Medulla oblongata (tissue), 1 donor: ENCODE measurements around the gene TRIM31.
A peak's percentile ranks its signal among the peaks of the same experiment; 100 is the strongest.

Experiments used
- DNase-seq: peaks from one replicate; pipeline ENCODE4 v3.0.0-alpha.2; 2015; ENCODE audit errors: extremely low spot score

The TRIM31 gene

GRCh38 chr6:30075790-30076732, 36.8 kb downstream of the TRIM31 start:
- DNase-seq, result no peak

- DNase-seq, result no peak
Observed at GRCh38 chr6:30075094-30075789, 37.6 kb downstream of the TRIM31 start, which contains the start of gene RNF39. RNF39 (minus strand) TSS chr6:30075769; CDS start chr6:30075585, 184 bp downstream.

GRCh38 chr6:30074331-30075093, 38.4 kb downstream of the TRIM31 start:
- no peak for DNase-seq

GRCh38 chr6:30073489-30074235, 39.2 kb downstream of the TRIM31 start:
- no peak for DNase-seq

- no peak for DNase-seq
Observed at GRCh38 chr6:30071858-30072257, 41.0 kb downstream of the TRIM31 start.

GRCh38 chr6:30071081-30071818, 41.6 kb downstream of the TRIM31 start:
- DNase-seq, result no peak

- no peak for DNase-seq
Observed at GRCh38 chr6:30067460-30068139, 45.3 kb downstream of the TRIM31 start.

- DNase-seq, result peak; percentile 100
Observed at GRCh38 chr6:30066577-30067459, 46.1 kb downstream of the TRIM31 start, which contains the start of gene PPP1R11. PPP1R11 (plus strand) TSS chr6:30067198; CDS start chr6:30067411, 213 bp downstream.

GRCh38 chr6:30066082-30066481, 46.8 kb downstream of the TRIM31 start:
- peak; percentile 18 for DNase-seq

GRCh38 chr6:30063315-30063714, 49.6 kb downstream of the TRIM31 start:
- no peak for DNase-seq

- no peak for DNase-seq
Observed at GRCh38 chr6:30062471-30063178, 50.3 kb downstream of the TRIM31 start.

GRCh38 chr6:30061858-30062458, 50.9 kb downstream of the TRIM31 start:
- no peak for DNase-seq

- peak; percentile 98 for DNase-seq
Observed at GRCh38 chr6:30061092-30061857, 51.6 kb downstream of the TRIM31 start, which contains the start of gene POLR1H. POLR1H (plus strand) TSS chr6:30061265; CDS start chr6:30061525, 260 bp downstream.

- no peak for DNase-seq
Observed at GRCh38 chr6:30060606-30061091, 52.2 kb downstream of the TRIM31 start.

- no peak for DNase-seq
Observed at GRCh38 chr6:30055513-30055912, 57.4 kb downstream of the TRIM31 start.

GRCh38 chr6:30053682-30054081, 59.2 kb downstream of the TRIM31 start:
- DNase-seq, result no peak
